GM23248 (cell line): ENCODE results near the gene ZFPL1. TPM values are rescaled to one million over a fixed set of nuclear protein-coding genes. Genes with fewer than 3 reads are reported as not detected.

Experiments
- DNase-seq: peaks from one replicate; pipeline ENCODE4 v3.0.0-alpha.2; 2015
- H2AFZ ChIP-seq: fragments of 200-600 bp; sonication (generic); 2 replicates; pipeline ENCODE4 v1.6.1; 2016; ENCODE audit warnings: antibody characterized with exemption
- H3F3A ChIP-seq: fragments of 200-600 bp; sonication (generic); 2 replicates; pipeline ENCODE4 v1.6.1; 2016; ENCODE audit warnings: mild to moderate bottlenecking, antibody characterized with exemption, mixed run types; ENCODE audit not compliant: insufficient read depth
- H3K27ac ChIP-seq: fragments of 200-600 bp; sonication (generic); 2 replicates; pipeline ENCODE4 v1.5.1; 2016; ENCODE audit warnings: mild to moderate bottlenecking
- H3K27me3 ChIP-seq: fragments of 200-600 bp; sonication (generic); replicated peaks from 2 replicates; pipeline ENCODE4 v1.6.1; 2016; ENCODE audit warnings: mild to moderate bottlenecking; ENCODE audit not compliant: insufficient read depth
- H3K36me3 ChIP-seq: fragments of 200-600 bp; sonication (generic); 2 replicates; pipeline ENCODE4 v1.6.1; 2016; ENCODE audit warnings: low read depth, mild to moderate bottlenecking
- H3K4me1 ChIP-seq: fragments of 200-600 bp; sonication (generic); 2 replicates; pipeline ENCODE4 v1.6.1; 2016; ENCODE audit warnings: mild to moderate bottlenecking; ENCODE audit not compliant: insufficient read depth
- H3K4me2 ChIP-seq: fragments of 200-600 bp; sonication (generic); one replicate; pipeline ENCODE4 v1.6.1; 2016; ENCODE audit warnings: mild to moderate bottlenecking; ENCODE audit not compliant: unreplicated experiment
- H3K4me3 ChIP-seq: fragments of 200-600 bp; sonication (generic); 2 replicates; pipeline ENCODE4 v1.5.1; 2016; ENCODE audit warnings: mild to moderate bottlenecking
- H3K79me2 ChIP-seq: fragments of 200-600 bp; sonication (generic); 2 replicates; pipeline ENCODE4 v1.6.1; 2016; ENCODE audit warnings: mild to moderate bottlenecking; ENCODE audit not compliant: insufficient read depth
- H3K9ac ChIP-seq: fragments of 200-600 bp; sonication (generic); 2 replicates; pipeline ENCODE4 v1.6.1; 2016; ENCODE audit warnings: mild to moderate bottlenecking
- H3K9me2 ChIP-seq: fragments of 200-600 bp; sonication (generic); 2 replicates; pipeline ENCODE4 v1.6.1; 2016; ENCODE audit warnings: mixed run types, mild to moderate bottlenecking, moderate library complexity; ENCODE audit not compliant: insufficient read depth
- H3K9me3 ChIP-seq: fragments of 200-600 bp; sonication (generic); one replicate; pipeline ENCODE4 v1.6.1; 2017; ENCODE audit warnings: low read depth
- H4K20me1 ChIP-seq: fragments of 200-600 bp; sonication (generic); 2 replicates; pipeline ENCODE4 v1.6.0; 2016; ENCODE audit not compliant: insufficient read depth
- EZH2 ChIP-seq: fragments of 200-600 bp; sonication (generic); IDR thresholded peaks from 2 replicates; pipeline ENCODE4 v1.6.1; 2018; ENCODE audit warnings: antibody characterized with exemption, mild to moderate bottlenecking; ENCODE audit not compliant: insufficient read depth, poor library complexity, severe bottlenecking
- EZH2phosphoT487 ChIP-seq: fragments of 200-600 bp; sonication (generic); IDR thresholded peaks from 2 replicates; pipeline ENCODE4 v1.6.1; 2018; ENCODE audit warnings: antibody characterized with exemption, moderate library complexity, mild to moderate bottlenecking, low read depth; ENCODE audit not compliant: insufficient read depth
- WGBS, 2 experiments: methylation state at CpG; one replicate each; pipeline ENCODE4 v1.1.6; 2015 to 2017; ENCODE audit warnings: low lambda C conversion rate in 2 of 2, low coverage in 1 of 2; ENCODE audit errors: missing lambda C conversion rate in 2 of 2; 5-methylcytosine and 5-hydroxymethylcytosine counted together
- in situ Hi-C: fragments of 300-500 bp; cut with MboI; formaldehyde crosslinking; loops from 2 replicates; pipeline ENCODE4 v1.15.0; 2020
- polyA plus RNA-seq: library from polyadenylated mRNA; unstranded; fragments of >200 nt; fragmentation: Nextera tagmentation; extraction: Ambion mirVana; gene quantifications from 2 replicates; pipeline ENCODE4 v1.2.1, GENCODE V29; 2016
- total RNA-seq: library from RNA; depleted of rRNA; stranded (reverse); fragments of >200 nt; shearing (Covaris generic); gene quantifications from 2 replicates; pipeline ENCODE4 v1.2.3, GENCODE V29; 2014

ZFPL1 gene
- total and polyA plus RNA-seq, 2 experiments from 2014 or later: 55.2 to 64.9 TPM

DNA sequence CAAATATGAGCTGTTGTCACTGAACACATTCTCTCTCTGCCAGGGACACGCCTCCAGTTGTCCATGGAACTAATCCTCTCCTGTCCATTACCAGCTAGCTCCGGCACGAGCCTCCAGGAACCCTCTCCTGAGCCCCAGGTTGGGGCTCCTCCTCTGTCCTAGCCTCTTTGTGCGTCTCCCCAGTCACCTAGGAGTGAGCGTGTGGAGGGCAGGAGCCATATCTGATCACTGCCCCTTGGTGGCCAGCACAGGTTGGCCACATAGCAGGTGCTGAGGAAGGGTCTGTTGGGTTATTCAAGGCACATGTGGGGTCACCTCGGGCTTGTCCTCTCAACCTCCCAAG, 47.8 kb downstream of the ZFPL1 start:
- Histone ChIP-seq H3K4me2 (no peak overlapping the region), H3K4me1 (peaks cover 8% of the 10 kb centered on the region), H3K27ac (no peak overlapping the region), H2AFZ (no peak overlapping the region), H3K9ac (0 out of 2 replicates have a peak overlapping the region, but pooled peaks have one; percentile 98), H3K9me2 (no peaks in the 10 kb centered on the region), H3F3A (peaks cover 9% of the 10 kb centered on the region), H3K4me3 (no peak overlapping the region), H4K20me1 (no peaks in the 10 kb centered on the region), H3K9me3 (no peaks in the 10 kb centered on the region), H3K79me2 (peaks cover 37% of the 10 kb centered on the region), H3K27me3 (no peaks in the 10 kb centered on the region), H3K36me3 (peaks cover 8% of the 10 kb centered on the region; the same call in 1 of the 2 replicates)
- WGBS, 2 experiments: 59 to 66% methylated on average over 6 of the region's 6 CpGs
- DNase-seq: no peak
- TF ChIP-seq EZH2 (no peak), EZH2phosphoT487 (no peak)
- in situ Hi-C loops: no loop called here

DNA sequence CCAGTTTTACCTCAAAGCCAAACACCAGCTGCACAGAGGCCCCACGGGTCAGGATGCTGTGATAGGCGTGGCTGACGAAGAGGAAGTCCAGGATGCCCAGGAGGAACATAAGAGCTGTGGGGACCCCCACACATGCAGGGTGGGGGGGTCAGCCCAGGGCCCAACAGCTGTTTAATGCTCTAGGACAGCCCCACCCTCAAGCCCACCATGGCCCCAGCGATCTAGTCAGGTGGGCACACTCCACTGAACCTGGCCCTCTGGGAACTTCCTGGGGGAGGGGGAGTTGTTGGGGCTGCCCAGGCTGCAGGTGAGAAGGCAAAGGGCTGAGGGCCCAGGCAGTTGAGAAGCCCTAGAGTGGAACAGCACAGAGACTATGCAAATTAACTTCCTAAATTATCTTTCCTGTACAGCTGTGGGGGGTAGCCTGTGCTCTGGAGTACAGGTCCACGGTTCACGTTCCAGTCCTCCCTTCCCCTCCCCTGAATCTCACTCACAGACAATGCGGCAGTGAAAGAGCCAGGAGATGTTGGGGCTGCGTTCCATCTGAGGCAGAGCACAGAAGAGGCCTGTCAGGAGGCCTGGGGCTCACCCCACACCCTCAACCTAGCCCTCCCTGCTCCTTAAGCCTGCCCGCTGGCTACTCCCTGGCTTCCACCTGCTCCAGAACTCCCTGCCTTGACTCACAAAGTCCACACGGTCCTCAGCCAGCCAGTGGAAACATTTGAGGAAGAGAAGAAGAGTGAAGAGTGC, 48.4 kb downstream of the ZFPL1 start:
- in situ Hi-C loops: no loop called here
- peak overlapping the region; percentile 84 for H3K4me3 ChIP-seq

DNA sequence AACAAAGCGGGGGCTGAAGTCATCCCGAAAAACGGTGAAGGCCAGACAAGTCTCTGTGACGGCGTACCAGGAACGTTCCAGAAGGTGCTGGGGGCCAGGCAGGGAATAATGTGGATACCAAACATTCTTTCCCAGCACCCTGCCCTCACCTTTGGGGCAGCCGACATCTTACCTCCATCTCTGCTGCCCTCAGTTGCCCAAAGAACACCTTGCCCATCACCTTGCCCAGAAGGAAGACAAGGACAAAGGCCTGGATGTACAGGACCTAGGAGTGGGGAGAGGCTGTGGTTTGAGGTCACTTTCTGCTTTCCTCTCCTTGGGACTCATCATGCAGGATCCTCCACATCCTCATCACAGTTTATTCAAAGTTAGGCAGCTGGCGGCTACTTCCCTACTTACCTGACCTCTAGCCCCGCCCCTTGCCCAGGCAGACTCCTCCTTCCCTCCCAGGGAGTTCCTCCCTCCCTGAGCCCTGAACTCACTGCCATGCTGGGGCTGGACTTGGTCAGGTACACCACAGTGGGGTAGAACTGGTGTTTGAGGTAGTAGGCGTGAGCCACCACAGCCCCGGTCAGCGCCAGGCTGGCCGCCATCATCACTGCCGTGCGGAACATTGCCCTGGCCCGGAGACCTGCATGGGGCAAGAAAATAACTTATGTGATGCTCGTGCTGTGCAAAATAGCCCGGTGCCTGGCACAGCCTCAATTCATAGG, 49.1 kb downstream of the ZFPL1 start:
- Histone ChIP-seq H3K4me3 (peak overlapping the region; percentile 84), H3K79me2 (peaks cover 37% of the 10 kb centered on the region), H3K9me2 (no peaks in the 10 kb centered on the region), H3K27ac (peak overlapping the region; percentile 98; the same call in 1 of the 2 replicates), H2AFZ (peak overlapping the region; percentile 82; the same call in 1 of the 2 replicates), H3K27me3 (no peaks in the 10 kb centered on the region), H3K4me2 (peak overlapping the region; percentile 82), H3K4me1 (peaks cover 8% of the 10 kb centered on the region), H3K36me3 (peaks cover 4% of the 10 kb centered on the region; the same call in 1 of the 2 replicates), H3K9ac (peak overlapping the region; percentile 98), H3K9me3 (no peaks in the 10 kb centered on the region), H4K20me1 (no peaks in the 10 kb centered on the region), H3F3A (0 out of 2 replicates have a peak, but pooled peaks cover 6% of the 10 kb centered on the region)
- TF ChIP-seq EZH2 (no peak), EZH2phosphoT487 (no peak)
- in situ Hi-C loops: no loop called here
- WGBS, 2 experiments: 35% methylated on average over 18 of the region's 18 CpGs
- peak; percentile 51 for DNase-seq

More for the DNA sequence above, 48.4 kb downstream of the ZFPL1 start:
- peaks cover 37% of the 10 kb centered on the region for H3K79me2 ChIP-seq
- TF ChIP-seq EZH2phosphoT487 (no peak), EZH2 (no peak)
- 61 to 63% methylated on average over 10 of the region's 10 CpGs for WGBS, 2 experiments
- H3F3A ChIP-seq: 0 out of 2 replicates have a peak, but pooled peaks cover 6% of the 10 kb centered on the region
- H4K20me1 ChIP-seq: no peaks in the 10 kb centered on the region
- peaks cover 8% of the 10 kb centered on the region for H3K4me1 ChIP-seq
- H3K9ac ChIP-seq: peak overlapping the region; percentile 98
- no peaks in the 10 kb centered on the region for H3K27me3 ChIP-seq
- no peaks in the 10 kb centered on the region for H3K9me3 ChIP-seq
- no peak for DNase-seq
- H3K4me2 ChIP-seq: peak overlapping the region; percentile 82
- peaks cover 5% of the 10 kb centered on the region; the same call in 1 of the 2 replicates for H3K36me3 ChIP-seq
- H3K9me2 ChIP-seq: no peaks in the 10 kb centered on the region
- no peak overlapping the region for H2AFZ ChIP-seq
- H3K27ac ChIP-seq: no peak overlapping the region

DNA sequence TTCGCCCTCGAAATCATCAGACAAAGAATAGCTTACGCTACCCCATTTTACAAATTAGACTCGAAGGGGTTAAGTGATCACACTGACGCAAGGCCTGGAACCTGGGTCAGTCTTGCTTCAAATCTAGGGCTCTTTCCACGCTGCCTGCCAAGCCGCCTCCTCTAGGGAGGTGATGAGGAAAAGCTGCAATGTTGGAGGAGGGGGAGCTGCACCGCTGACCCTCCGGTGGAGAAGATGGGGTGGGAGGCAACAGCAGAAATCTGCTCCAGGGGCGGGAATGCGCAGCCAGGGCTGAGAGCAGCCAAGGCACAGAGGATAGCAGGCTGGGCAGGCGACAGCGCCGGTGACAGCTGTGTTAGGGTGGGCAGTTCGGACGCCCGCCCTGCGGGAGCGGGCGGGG, 49.7 kb downstream of the ZFPL1 start:
- WGBS, 2 experiments: 1 to 4% methylated on average over 13 to 20 of the region's 20 CpGs
- peaks cover 8% of the 10 kb centered on the region for H3K4me1 ChIP-seq
- H3K27me3 ChIP-seq: no peaks in the 10 kb centered on the region
- peak overlapping the region; percentile 82 for H3K4me2 ChIP-seq
- peak overlapping the region; percentile 98 for H3K9ac ChIP-seq
- DNase-seq: peak; percentile 64
- H3F3A ChIP-seq: 0 out of 2 replicates have a peak, but pooled peaks cover 6% of the 10 kb centered on the region
- H3K79me2 ChIP-seq: peaks cover 37% of the 10 kb centered on the region
- peak overlapping the region; percentile 82 for H2AFZ ChIP-seq
- H3K4me3 ChIP-seq: peak overlapping the region; percentile 84
- no peaks in the 10 kb centered on the region for H3K9me3 ChIP-seq
- H4K20me1 ChIP-seq: no peaks in the 10 kb centered on the region
- no peaks in the 10 kb centered on the region for H3K9me2 ChIP-seq
- peaks cover 4% of the 10 kb centered on the region; the same call in 1 of the 2 replicates for H3K36me3 ChIP-seq
- peak overlapping the region; percentile 98 for H3K27ac ChIP-seq
- in situ Hi-C loops: no loop called here
- TF ChIP-seq EZH2phosphoT487 (no peak), EZH2 (no peak)
